MM.1S (cell line): Measurements from ENCODE around the gene CA5B.

Source experiments
- EZH2 ChIP-seq: fragments of 300-600 bp; sonication (generic); optimal IDR thresholded peaks from 2 replicates; pipeline ENCODE3; 2017; ENCODE audit warnings: low read depth, mild to moderate bottlenecking, antibody characterized with exemption, low read length, mixed read lengths
- EZH2phosphoT487 ChIP-seq: fragments of 300-600 bp; sonication (generic); IDR thresholded peaks from 2 replicates; pipeline ENCODE4 v1.6.1; 2018; ENCODE audit warnings: antibody characterized with exemption, low read length
- TF ChIP-seq, protein P1 (sequence below): fragments of 300-600 bp; sonication (generic); IDR thresholded peaks from 2 replicates; pipeline ENCODE4 v1.5.1; 2016; ENCODE audit warnings: antibody characterized with exemption, low read length, mixed read lengths

DNA sequence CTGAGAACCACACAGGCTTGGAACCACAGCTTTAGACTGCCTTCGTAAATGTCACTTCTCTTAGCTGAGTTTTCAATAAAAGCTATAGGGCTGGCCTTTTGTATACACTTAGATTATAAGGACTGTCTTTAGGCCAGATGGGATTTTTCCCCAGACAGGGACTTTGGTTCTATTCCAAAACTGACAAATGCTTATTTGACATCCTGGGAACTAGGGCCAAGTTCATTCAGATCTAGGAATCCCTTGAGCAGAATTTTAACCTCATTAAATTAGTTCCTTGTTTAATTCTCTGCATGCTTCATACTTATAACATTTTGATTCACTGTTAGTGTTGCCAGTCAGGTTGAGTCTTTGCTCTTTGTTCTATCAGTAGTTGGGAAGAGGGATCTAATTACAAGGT is 75.3 kb downstream of the CA5B start:
- TF ChIP-seq, protein P1, sequence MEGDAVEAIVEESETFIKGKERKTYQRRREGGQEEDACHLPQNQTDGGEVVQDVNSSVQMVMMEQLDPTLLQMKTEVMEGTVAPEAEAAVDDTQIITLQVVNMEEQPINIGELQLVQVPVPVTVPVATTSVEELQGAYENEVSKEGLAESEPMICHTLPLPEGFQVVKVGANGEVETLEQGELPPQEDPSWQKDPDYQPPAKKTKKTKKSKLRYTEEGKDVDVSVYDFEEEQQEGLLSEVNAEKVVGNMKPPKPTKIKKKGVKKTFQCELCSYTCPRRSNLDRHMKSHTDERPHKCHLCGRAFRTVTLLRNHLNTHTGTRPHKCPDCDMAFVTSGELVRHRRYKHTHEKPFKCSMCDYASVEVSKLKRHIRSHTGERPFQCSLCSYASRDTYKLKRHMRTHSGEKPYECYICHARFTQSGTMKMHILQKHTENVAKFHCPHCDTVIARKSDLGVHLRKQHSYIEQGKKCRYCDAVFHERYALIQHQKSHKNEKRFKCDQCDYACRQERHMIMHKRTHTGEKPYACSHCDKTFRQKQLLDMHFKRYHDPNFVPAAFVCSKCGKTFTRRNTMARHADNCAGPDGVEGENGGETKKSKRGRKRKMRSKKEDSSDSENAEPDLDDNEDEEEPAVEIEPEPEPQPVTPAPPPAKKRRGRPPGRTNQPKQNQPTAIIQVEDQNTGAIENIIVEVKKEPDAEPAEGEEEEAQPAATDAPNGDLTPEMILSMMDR: no peak
- TF ChIP-seq EZH2 (no peak), EZH2phosphoT487 (no peak)
